Measurements from ENCODE around the gene HLCS. TPM values are rescaled to one million over a fixed set of nuclear protein-coding genes. Genes with fewer than 3 reads are reported as not detected.

The HLCS gene
- total RNA-seq, 1 donor from 2014 or later = 15.9 TPM

DNA sequence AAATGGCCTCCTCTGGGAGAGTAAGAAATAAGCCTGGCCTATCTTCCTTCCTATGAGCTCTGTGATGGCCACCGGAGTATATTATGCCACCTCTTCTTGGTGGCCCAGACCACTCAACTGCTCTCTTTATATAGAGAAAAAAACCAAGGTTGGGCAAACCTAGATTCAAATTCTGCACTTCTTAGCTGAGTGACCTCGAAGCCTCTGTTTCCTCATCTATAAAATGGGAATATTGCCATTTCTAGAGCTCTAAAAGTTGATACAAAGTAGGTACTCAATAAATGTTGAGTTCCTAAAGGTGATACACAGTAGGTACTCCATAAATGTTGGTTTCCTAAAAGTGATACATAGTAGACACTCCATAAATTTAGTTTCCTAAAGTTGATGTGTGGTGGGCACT lies 120.7 kb downstream of the HLCS start:
- no peak for DNase-seq
- TF ChIP-seq, protein P1, sequence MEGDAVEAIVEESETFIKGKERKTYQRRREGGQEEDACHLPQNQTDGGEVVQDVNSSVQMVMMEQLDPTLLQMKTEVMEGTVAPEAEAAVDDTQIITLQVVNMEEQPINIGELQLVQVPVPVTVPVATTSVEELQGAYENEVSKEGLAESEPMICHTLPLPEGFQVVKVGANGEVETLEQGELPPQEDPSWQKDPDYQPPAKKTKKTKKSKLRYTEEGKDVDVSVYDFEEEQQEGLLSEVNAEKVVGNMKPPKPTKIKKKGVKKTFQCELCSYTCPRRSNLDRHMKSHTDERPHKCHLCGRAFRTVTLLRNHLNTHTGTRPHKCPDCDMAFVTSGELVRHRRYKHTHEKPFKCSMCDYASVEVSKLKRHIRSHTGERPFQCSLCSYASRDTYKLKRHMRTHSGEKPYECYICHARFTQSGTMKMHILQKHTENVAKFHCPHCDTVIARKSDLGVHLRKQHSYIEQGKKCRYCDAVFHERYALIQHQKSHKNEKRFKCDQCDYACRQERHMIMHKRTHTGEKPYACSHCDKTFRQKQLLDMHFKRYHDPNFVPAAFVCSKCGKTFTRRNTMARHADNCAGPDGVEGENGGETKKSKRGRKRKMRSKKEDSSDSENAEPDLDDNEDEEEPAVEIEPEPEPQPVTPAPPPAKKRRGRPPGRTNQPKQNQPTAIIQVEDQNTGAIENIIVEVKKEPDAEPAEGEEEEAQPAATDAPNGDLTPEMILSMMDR (IDR thresholded peaks at IDR 0.05; ENCODE audit: partially characterized antibody, unreplicated experiment) = no peak
- Mint-ChIP-seq H3K27ac (ENCODE audit: unreplicated experiment) (no peak overlapping the region), H3K4me3 (ENCODE audit: unreplicated experiment) (no peak overlapping the region), H3K27me3 (ENCODE audit: unreplicated experiment) (no peaks in the 10 kb centered on the region), H3K4me1 (ENCODE audit: low read depth, unreplicated experiment) (peaks cover 3% of the 10 kb centered on the region), H3K36me3 (ENCODE audit: unreplicated experiment) (no peaks in the 10 kb centered on the region), H3K9me3 (ENCODE audit: unreplicated experiment) (no peaks in the 10 kb centered on the region)

DNA sequence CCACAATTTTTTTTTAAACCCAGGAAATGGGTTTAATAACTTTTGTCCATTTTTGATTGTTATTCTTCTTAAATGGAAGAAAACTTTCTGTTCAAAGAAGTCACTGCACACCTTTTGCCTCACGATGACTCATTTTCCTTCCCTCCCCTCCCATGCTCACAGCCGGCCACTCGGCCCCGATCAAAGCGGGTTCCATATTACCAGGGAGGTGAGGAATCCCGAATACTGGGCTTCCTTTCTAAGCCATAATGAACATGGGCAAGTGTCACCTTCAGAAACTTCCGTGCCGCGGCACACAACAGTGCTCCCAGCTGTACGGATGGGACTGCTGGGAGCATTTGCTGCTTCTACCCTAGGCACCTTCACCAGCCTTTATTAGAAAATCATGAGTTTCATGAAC lies 121.4 kb downstream of the HLCS start:
- Mint-ChIP-seq H3K27ac (ENCODE audit: unreplicated experiment) (no peak overlapping the region), H3K4me3 (ENCODE audit: unreplicated experiment) (no peak overlapping the region), H3K36me3 (ENCODE audit: unreplicated experiment) (no peaks in the 10 kb centered on the region), H3K4me1 (ENCODE audit: low read depth, unreplicated experiment) (peaks cover 3% of the 10 kb centered on the region), H3K27me3 (ENCODE audit: unreplicated experiment) (no peaks in the 10 kb centered on the region), H3K9me3 (ENCODE audit: unreplicated experiment) (no peaks in the 10 kb centered on the region)
- DNase-seq = no peak
- TF ChIP-seq, protein P1 (IDR thresholded peaks at IDR 0.05; ENCODE audit: partially characterized antibody, unreplicated experiment) = no peak

DNA sequence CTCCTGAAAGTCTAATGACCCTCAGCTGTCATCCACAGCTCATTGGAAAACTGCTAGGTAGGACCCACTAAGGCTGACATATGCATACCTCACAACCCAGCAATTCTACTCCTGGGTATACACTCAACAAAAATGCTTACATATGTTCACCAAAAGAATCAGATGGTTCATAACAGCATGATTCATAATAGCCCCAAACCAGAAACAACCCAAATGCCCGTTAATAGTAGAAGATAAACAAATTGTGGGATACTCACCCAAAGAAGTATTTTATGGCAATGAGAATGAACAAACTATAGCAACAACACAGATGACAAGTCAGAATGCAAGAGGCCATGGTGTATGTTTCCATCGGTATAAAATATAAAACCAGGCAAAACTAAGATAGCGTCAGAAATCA lies 124.6 kb downstream of the HLCS start:
- Mint-ChIP-seq H3K4me1 (ENCODE audit: low read depth, unreplicated experiment) (no peaks in the 10 kb centered on the region), H3K36me3 (ENCODE audit: unreplicated experiment) (no peaks in the 10 kb centered on the region), H3K9me3 (ENCODE audit: unreplicated experiment) (no peaks in the 10 kb centered on the region), H3K27me3 (ENCODE audit: unreplicated experiment) (no peaks in the 10 kb centered on the region), H3K4me3 (ENCODE audit: unreplicated experiment) (no peak overlapping the region), H3K27ac (ENCODE audit: unreplicated experiment) (no peak overlapping the region)
- TF ChIP-seq, protein P1 (IDR thresholded peaks at IDR 0.05; ENCODE audit: partially characterized antibody, unreplicated experiment) = no peak
- no peak for DNase-seq

DNA sequence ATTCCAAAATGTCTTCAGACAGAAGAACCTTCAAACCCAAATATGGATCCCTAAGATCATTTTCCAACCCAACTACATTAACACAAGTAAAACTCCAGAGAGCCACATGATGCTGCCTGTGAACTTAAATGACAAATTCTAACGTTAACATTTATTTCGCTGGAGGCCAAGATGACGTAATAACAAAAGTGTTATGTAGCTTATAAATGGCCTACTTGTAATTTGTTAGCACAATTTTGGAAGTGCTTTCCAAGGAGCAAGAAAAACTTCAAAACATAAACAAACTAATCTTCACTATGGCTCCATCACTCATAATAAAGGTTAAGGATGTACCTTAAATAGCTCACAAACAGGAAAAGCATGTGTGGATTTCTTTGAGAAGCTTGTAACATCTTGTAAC lies 126.7 kb downstream of the HLCS start:
- Mint-ChIP-seq H3K4me3 (ENCODE audit: unreplicated experiment) (no peak overlapping the region), H3K27me3 (ENCODE audit: unreplicated experiment) (no peaks in the 10 kb centered on the region), H3K27ac (ENCODE audit: unreplicated experiment) (no peak overlapping the region), H3K36me3 (ENCODE audit: unreplicated experiment) (no peaks in the 10 kb centered on the region), H3K4me1 (ENCODE audit: low read depth, unreplicated experiment) (peaks cover 6% of the 10 kb centered on the region), H3K9me3 (ENCODE audit: unreplicated experiment) (no peaks in the 10 kb centered on the region)
- TF ChIP-seq, protein P1 (IDR thresholded peaks at IDR 0.05; ENCODE audit: partially characterized antibody, unreplicated experiment) = no peak
- DNase-seq = no peak

DNA sequence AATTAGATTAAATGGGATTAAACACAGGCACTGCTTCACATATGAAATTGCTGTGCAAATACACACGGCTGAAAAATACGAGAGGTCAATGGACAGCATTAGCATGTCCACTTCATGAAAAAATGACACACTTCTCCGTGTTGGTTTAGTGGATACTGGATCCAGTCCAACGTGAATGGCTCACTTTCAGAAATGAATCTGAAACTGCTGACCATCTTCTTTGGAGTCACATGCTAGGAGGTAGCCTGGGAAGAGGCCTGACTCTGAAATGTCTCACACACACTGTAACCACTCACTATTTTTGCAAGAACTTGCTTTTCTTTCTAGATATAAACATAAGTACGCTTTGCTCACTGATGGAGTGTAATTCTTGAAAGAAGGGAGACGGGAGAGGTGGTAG lies 127.3 kb downstream of the HLCS start:
- TF ChIP-seq, protein P1 (IDR thresholded peaks at IDR 0.05; ENCODE audit: partially characterized antibody, unreplicated experiment) = no peak
- Mint-ChIP-seq H3K9me3 (ENCODE audit: unreplicated experiment) (no peaks in the 10 kb centered on the region), H3K27me3 (ENCODE audit: unreplicated experiment) (no peaks in the 10 kb centered on the region), H3K4me1 (ENCODE audit: low read depth, unreplicated experiment) (peaks cover 6% of the 10 kb centered on the region), H3K36me3 (ENCODE audit: unreplicated experiment) (no peaks in the 10 kb centered on the region), H3K4me3 (ENCODE audit: unreplicated experiment) (no peak overlapping the region), H3K27ac (ENCODE audit: unreplicated experiment) (no peak overlapping the region)
- no peak for DNase-seq
